Body of pancreas (tissue), 4 donors: Measurements from ENCODE around the gene IL17RA.

Source experiments
- POLR2A ChIP-seq, 3 donors: fragments of 450-650 bp; IDR thresholded peaks; one replicate each; pipeline ENCODE4 v1.6.1; 2016; ENCODE audit warnings: antibody characterized with exemption in 3 of 3, mild to moderate bottlenecking in 2 of 3
- TF ChIP-seq, protein P1 (sequence below), 7 experiments: fragments of 450-650 bp in 4 of 7; fragments of 200-600 bp in 3 of 7; sonication (generic) in 3 of 7; IDR thresholded peaks; one replicate each; pipeline ENCODE4 v1.5.1; 2016 to 2019; ENCODE audit warnings: antibody characterized with exemption in 7 of 7

DNA sequence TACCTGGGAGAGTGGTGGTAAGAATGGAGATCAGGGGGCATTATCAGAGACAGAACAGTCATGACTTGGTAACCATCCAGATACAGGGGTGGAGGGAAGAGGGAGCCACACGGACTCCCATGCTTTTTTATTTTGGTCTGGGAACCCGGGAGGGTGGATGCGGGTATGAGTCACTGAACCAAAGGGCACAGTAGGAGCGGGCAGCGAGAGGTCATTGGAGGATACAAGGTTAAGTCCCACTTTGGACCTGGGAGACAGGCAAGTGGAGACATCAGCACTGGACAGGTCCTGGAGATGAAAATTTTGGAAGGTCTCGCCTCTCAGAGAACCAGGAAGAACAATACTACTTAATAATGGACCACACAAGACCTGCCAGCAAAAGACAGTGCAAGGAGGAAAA lies 67.5 kb downstream of the IL17RA start:
- TF ChIP-seq, protein P1, sequence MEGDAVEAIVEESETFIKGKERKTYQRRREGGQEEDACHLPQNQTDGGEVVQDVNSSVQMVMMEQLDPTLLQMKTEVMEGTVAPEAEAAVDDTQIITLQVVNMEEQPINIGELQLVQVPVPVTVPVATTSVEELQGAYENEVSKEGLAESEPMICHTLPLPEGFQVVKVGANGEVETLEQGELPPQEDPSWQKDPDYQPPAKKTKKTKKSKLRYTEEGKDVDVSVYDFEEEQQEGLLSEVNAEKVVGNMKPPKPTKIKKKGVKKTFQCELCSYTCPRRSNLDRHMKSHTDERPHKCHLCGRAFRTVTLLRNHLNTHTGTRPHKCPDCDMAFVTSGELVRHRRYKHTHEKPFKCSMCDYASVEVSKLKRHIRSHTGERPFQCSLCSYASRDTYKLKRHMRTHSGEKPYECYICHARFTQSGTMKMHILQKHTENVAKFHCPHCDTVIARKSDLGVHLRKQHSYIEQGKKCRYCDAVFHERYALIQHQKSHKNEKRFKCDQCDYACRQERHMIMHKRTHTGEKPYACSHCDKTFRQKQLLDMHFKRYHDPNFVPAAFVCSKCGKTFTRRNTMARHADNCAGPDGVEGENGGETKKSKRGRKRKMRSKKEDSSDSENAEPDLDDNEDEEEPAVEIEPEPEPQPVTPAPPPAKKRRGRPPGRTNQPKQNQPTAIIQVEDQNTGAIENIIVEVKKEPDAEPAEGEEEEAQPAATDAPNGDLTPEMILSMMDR (IDR thresholded peaks at IDR 0.05) = no peak
- TF ChIP-seq POLR2A (IDR thresholded peaks at IDR 0.05) = no peak
